ENCODE measurements around the gene C5orf47. TPM values are rescaled to one million over a fixed set of nuclear protein-coding genes. Genes with fewer than 3 reads are reported as not detected.

Gene C5orf47
- total RNA-seq, 1 donor from 2014 or later, result not detected

- Histone ChIP-seq H3K36me3 (ENCODE audit: control insufficient read depth, insufficient read depth, low read length) (no peaks in the 10 kb centered on the region), H3K4me3 (ENCODE audit: low read depth, low read length) (no peak overlapping the region), H3K27me3 (ENCODE audit: control insufficient read depth, insufficient read depth, low read length) (no peaks in the 10 kb centered on the region)
- no peak for TF ChIP-seq CTCF (IDR thresholded peaks at IDR 0.05; ENCODE audit: insufficient read depth, low read length, poor library complexity, severe bottlenecking)
- DNase-seq (ENCODE audit: low read depth), result no peak
These were observed 24.5 kb upstream of the C5orf47 start for GRCh38 chr5:173964506-173964905.

GRCh38 chr5:173967241-173967640 lies 21.7 kb upstream of the C5orf47 start:
- no peak for TF ChIP-seq CTCF (IDR thresholded peaks at IDR 0.05; ENCODE audit: insufficient read depth, low read length, poor library complexity, severe bottlenecking)
- no peak overlapping the region for H3K4me3 ChIP-seq (ENCODE audit: low read depth, low read length)
- no peak for DNase-seq (ENCODE audit: low read depth)

GRCh38 chr5:173968154-173968797 lies 20.7 kb upstream of the C5orf47 start:
- DNase-seq (ENCODE audit: low read depth), result no peak
- no peaks in the 10 kb centered on the region for H3K36me3 ChIP-seq (ENCODE audit: control insufficient read depth, insufficient read depth, low read length)
- H3K4me3 ChIP-seq (ENCODE audit: low read depth, low read length), result no peak overlapping the region
- no peaks in the 10 kb centered on the region for H3K27me3 ChIP-seq (ENCODE audit: control insufficient read depth, insufficient read depth, low read length)
- TF ChIP-seq CTCF (IDR thresholded peaks at IDR 0.05; ENCODE audit: insufficient read depth, low read length, poor library complexity, severe bottlenecking), result no peak

More at GRCh38 chr5:173967241-173967640, 21.7 kb upstream of the C5orf47 start:
- H3K36me3 ChIP-seq (ENCODE audit: control insufficient read depth, insufficient read depth, low read length), result no peaks in the 10 kb centered on the region
- H3K27me3 ChIP-seq (ENCODE audit: control insufficient read depth, insufficient read depth, low read length), result no peaks in the 10 kb centered on the region

- Histone ChIP-seq H3K36me3 (ENCODE audit: control insufficient read depth, insufficient read depth, low read length) (no peaks in the 10 kb centered on the region), H3K4me3 (ENCODE audit: low read depth, low read length) (no peak overlapping the region), H3K27me3 (ENCODE audit: control insufficient read depth, insufficient read depth, low read length) (no peaks in the 10 kb centered on the region)
- no peak for DNase-seq (ENCODE audit: low read depth)
- no peak for TF ChIP-seq CTCF (IDR thresholded peaks at IDR 0.05; ENCODE audit: insufficient read depth, low read length, poor library complexity, severe bottlenecking)
These were observed 19.6 kb upstream of the C5orf47 start for GRCh38 chr5:173969167-173970049.

- Histone ChIP-seq H3K4me3 (ENCODE audit: low read depth, low read length) (no peak overlapping the region), H3K27me3 (ENCODE audit: control insufficient read depth, insufficient read depth, low read length) (no peaks in the 10 kb centered on the region), H3K36me3 (ENCODE audit: control insufficient read depth, insufficient read depth, low read length) (no peaks in the 10 kb centered on the region)
- TF ChIP-seq CTCF (IDR thresholded peaks at IDR 0.05; ENCODE audit: insufficient read depth, low read length, poor library complexity, severe bottlenecking), result no peak
- DNase-seq (ENCODE audit: low read depth), result no peak
These were observed 17.9 kb upstream of the C5orf47 start for GRCh38 chr5:173970878-173971650.

Data from kidney epithelial cell (primary cell).